Endodermal cell (in vitro differentiated cells): ENCODE data around the gene BAHCC1. TPM values are rescaled to one million over a fixed set of nuclear protein-coding genes. Genes with fewer than 3 reads are reported as not detected.

Experiments
- DNase-seq: peaks from one replicate; pipeline ENCODE4 v3.0.0-alpha.2; 2017
- H3K27ac ChIP-seq: 2 replicates; pipeline ENCODE4 v1.5.1; 2013; ENCODE audit warnings: mild to moderate bottlenecking, low read depth, low read length, moderate library complexity
- H3K27me3 ChIP-seq: 2 replicates; pipeline ENCODE4 v1.6.1; 2013; ENCODE audit warnings: mild to moderate bottlenecking, low read length, moderate library complexity; ENCODE audit not compliant: insufficient read depth, control insufficient read depth, poor library complexity, severe bottlenecking
- H3K36me3 ChIP-seq: 2 replicates; pipeline ENCODE4 v1.7.0; 2013; ENCODE audit warnings: mild to moderate bottlenecking, low read length, moderate library complexity; ENCODE audit not compliant: control insufficient read depth, insufficient read depth
- H3K4me1 ChIP-seq: one replicate; pipeline ENCODE4 v1.7.0; 2013; ENCODE audit warnings: low read length; ENCODE audit not compliant: control insufficient read depth, insufficient read depth
- H3K4me3 ChIP-seq: 2 replicates; pipeline ENCODE4 v1.5.1; 2013; ENCODE audit warnings: mild to moderate bottlenecking, low read length, moderate library complexity
- H3K9ac ChIP-seq: 2 replicates; pipeline ENCODE4 v1.6.1; 2013; ENCODE audit warnings: mild to moderate bottlenecking, low read length, moderate library complexity; ENCODE audit not compliant: poor library complexity, severe bottlenecking; ENCODE audit errors: extremely low read depth
- H3K9me3 ChIP-seq: 2 replicates; pipeline ENCODE4 v1.6.1; 2013; ENCODE audit warnings: mild to moderate bottlenecking, low read length, moderate library complexity; ENCODE audit not compliant: control insufficient read depth
- H3K27ac Mint-ChIP-seq: 2 replicates; pipeline ENCODE4 v1.8.0; 2020; ENCODE audit warnings: mixed read lengths
- H3K27me3 Mint-ChIP-seq: 2 replicates; pipeline ENCODE4 v1.8.0; 2021; ENCODE audit warnings: mild to moderate bottlenecking, mixed read lengths; ENCODE audit not compliant: insufficient read depth
- H3K36me3 Mint-ChIP-seq: 2 replicates; pipeline ENCODE4 v1.8.0; 2020; ENCODE audit warnings: low read depth, mixed read lengths
- H3K4me1 Mint-ChIP-seq: 2 replicates; pipeline ENCODE4 v1.8.0; 2020; ENCODE audit warnings: mixed read lengths
- H3K4me3 Mint-ChIP-seq: 2 replicates; pipeline ENCODE4 v1.8.0; 2020; ENCODE audit warnings: mild to moderate bottlenecking, moderate library complexity, mixed read lengths
- H3K9me3 Mint-ChIP-seq: 2 replicates; pipeline ENCODE4 v1.8.0; 2020; ENCODE audit warnings: mild to moderate bottlenecking, mixed read lengths
- CTCF ChIP-seq: fragments of 200-600 bp; sonication (generic); conservative IDR thresholded peaks from 2 replicates; pipeline ENCODE4 v1.5.0; 2021; ENCODE audit warnings: antibody characterized with exemption, mild to moderate bottlenecking
- WGBS, 2 experiments: methylation state at CpG; one replicate each; pipeline versions ENCODE4 v1.1.5 to v1.1.7; 2013; ENCODE audit warnings: missing lambda C conversion rate in 2 of 2, mixed read lengths in 1 of 2; ENCODE audit not compliant: insufficient coverage in 1 of 2, insufficient read length in 1 of 2; 5-methylcytosine and 5-hydroxymethylcytosine counted together
- long read RNA-seq, 4 experiments: library from polyadenylated mRNA in 2 of 4; library from RNA in 1 of 4; library from capped mRNA in 1 of 4; stranded (forward) in 3 of 4; unstranded in 1 of 4; transcript quantifications; one replicate each; pipeline ENCODE4 v2.0.0, GENCODE V29; 2020 to 2021; ENCODE audit warnings: inconsistent platforms in 1 of 4
- polyA plus RNA-seq, 2 experiments: library from polyadenylated mRNA; stranded (reverse); fragments of 50-300 nt; gene quantifications; one replicate each; pipeline ENCODE4 v1.2.3, GENCODE V29; 2013
- total RNA-seq, 2 donors: library from RNA; stranded (reverse); fragmentation: NEBNext Ultra II Directional in 1 of 2; extraction: Animal tissue kit (Norgen Biotek cat#: 25700) in 1 of 2; gene quantifications; 2 replicates in 1 of 2; 3 replicates in 1 of 2; pipeline ENCODE4 v1.2.1, GENCODE V29; 2021

Gene BAHCC1
- 10 to 100 TPM; 63.9 to 78.1 TPM for total RNA-seq
- polyA plus RNA-seq (2013, experiment 1 of 2): 40.3 TPM
- polyA plus RNA-seq (2013, experiment 2 of 2): 37.2 TPM
- long read RNA-seq, experiment 1, partial matches to known transcripts: 3 of 13 reads
- long read RNA-seq, experiment 1, other reads (novel, unspliced or antisense): 10 of 13 reads
- long read RNA-seq, experiment 2, partial matches to known transcripts: 5 of 18 reads
- long read RNA-seq, experiment 2, other reads (novel, unspliced or antisense): 10 of 18 reads
- long read RNA-seq, experiment 3, partial matches to known transcripts: 0 of 6 reads
- long read RNA-seq, experiment 3, other reads (novel, unspliced or antisense): 3 of 6 reads
- long read RNA-seq, experiment 4, partial matches to known transcripts: 0 of 1 reads
- long read RNA-seq, experiment 4, other reads (novel, unspliced or antisense): 1 of 1 reads

DNA sequence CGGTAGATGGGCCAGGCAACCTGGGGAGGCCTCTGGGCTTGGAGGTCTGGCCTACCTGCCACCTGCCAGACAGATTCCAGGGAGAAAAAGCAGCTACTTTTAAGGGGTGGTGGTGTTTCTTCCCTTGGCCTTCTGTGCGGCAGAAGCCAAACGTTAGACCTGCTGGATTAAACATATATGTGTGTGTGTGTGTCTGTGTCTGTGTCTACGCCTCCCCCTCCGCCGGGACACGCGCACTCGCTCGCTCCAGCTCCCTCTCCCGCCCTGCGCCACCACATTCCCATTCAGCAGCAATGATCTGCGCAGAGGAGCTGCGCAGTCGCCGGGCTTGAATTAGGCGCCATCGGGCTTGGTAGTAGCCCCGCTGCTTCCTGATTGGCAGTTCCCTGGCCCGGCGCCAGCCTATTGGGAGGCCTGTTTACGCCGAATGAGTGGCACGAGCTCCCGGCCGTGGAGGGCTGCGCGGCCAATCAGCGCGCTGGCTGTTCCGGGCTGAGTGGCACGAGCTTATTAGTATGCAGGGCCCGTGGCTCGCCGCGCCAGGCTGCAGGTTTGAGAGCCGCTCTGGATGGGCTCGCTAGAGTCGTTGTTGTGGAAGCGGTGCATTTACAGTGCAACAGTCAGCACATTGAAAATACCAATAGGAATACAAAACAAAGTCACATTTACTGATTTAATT is at the start of gene BAHCC1:
BAHCC1 (plus strand) TSS at position 537 of the 679 bp plus-strand sequence. CDS start 4,283 bp downstream, outside the sequence.
- Histone ChIP-seq H3K9ac (peak within 1 kb of the TSS; percentile 99), H3K27me3 (no peaks in the 10 kb centered on the region), H3K4me3 (peak within 1 kb of the TSS; percentile 89), H3K27ac (peak within 1 kb of the TSS; percentile 99), H3K36me3 (peaks cover 6% of the 10 kb centered on the region), H3K9me3 (no peaks in the 10 kb centered on the region), H3K4me1 (peaks cover 3% of the 10 kb centered on the region)
- peak within 1 kb of the TSS; percentile 94 for H3K27ac Mint-ChIP-seq
- peaks cover 24% of the 10 kb centered on the region for H3K4me1 Mint-ChIP-seq
- peaks cover 23% of the 10 kb centered on the region for H3K36me3 Mint-ChIP-seq
- no peaks in the 10 kb centered on the region for H3K9me3 Mint-ChIP-seq
- peak within 1 kb of the TSS; percentile 87 for H3K4me3 Mint-ChIP-seq
- H3K27me3 Mint-ChIP-seq: peaks cover 35% of the 10 kb centered on the region
- DNase-seq: peak; percentile 100
- WGBS, 2 experiments: 0% methylated on average over 14 to 40 of the region's 40 CpGs
- TF ChIP-seq CTCF: no peak

DNA sequence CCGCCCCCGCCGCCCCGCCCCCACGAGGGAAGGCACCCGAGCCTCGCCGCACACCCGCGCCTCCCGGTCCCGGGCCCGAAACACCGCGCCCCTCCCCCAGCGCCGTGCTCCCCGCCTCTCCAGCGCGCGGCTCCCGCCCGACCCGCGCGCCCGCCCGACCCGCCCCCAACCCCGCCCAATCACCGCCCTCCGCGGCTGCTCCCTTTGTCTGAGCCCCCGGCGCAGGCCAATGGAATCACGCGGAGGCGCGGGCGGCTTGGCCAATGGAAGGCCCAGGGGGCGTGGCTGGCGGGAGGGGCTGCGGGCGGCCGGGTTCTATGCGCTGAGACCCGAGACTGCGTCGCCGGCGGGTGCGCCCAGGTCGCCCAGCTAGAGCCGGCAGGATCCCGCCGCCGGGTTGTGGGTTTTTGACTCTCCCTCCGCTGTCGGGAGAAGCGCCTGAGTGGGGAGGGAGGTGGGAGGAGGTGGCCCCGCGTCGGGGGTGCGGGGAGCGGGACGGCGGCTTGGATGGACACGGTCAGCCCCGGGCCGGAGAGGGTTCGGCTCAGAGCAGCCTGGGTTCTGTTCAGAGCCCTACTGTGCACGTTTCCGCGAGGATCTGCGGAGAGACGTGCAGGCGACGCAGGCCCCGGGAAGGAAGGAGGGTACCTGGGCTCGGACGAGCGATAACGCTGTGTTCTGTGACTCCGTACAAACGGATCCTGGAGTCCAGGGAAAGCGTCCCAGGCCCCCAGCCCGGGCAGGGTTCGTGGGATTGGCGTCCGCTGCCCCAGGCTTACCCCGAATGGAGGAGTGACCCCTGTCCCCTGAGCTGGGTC is 49.0 kb upstream of the BAHCC1 start:
- peak overlapping the region; percentile 79 for H3K9ac ChIP-seq
- TF ChIP-seq CTCF: no peak
- Mint-ChIP-seq H3K27ac (peak overlapping the region; percentile 80), H3K27me3 (peaks cover 53% of the 10 kb centered on the region), H3K9me3 (peaks cover 2% of the 10 kb centered on the region), H3K4me1 (peaks cover 9% of the 10 kb centered on the region), H3K36me3 (peaks cover 7% of the 10 kb centered on the region), H3K4me3 (peak overlapping the region; percentile 86)
- peaks cover 3% of the 10 kb centered on the region for H3K36me3 ChIP-seq
- H3K4me1 ChIP-seq: peaks cover 16% of the 10 kb centered on the region
- WGBS, 2 experiments: 0 to 3% methylated on average over 22 to 91 of the region's 91 CpGs
- peak; percentile 100 for DNase-seq
- peaks cover 6% of the 10 kb centered on the region for H3K27me3 ChIP-seq
- peak overlapping the region; percentile 89 for H3K4me3 ChIP-seq
- H3K9me3 ChIP-seq: no peaks in the 10 kb centered on the region
- peak overlapping the region; percentile 81 for H3K27ac ChIP-seq

DNA sequence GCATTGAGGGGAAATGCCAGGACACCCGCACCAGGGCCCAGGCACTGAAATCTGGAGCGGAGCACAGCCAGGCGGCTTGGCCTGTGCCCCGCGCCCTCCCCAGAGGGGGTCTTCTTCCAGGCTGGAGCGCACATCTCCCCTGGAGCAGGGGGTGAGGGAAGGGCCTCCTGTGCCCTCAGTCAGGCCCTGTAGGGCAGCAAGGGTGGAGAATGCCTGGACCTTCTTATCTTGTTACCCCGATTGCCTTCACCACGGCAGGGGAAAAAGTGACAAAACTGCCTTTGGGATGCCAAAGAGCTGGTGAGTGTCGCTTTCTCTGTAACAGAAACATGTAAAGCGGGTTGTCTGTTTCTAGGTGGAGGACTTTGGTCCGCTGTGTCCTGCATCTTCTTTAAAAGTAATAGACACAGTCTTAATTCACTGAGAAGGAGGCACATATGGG is 48.3 kb upstream of the BAHCC1 start:
- no peak for DNase-seq
- H3K27ac Mint-ChIP-seq: peak overlapping the region; percentile 80
- no peak for TF ChIP-seq CTCF
- Histone ChIP-seq H3K4me1 (peaks cover 16% of the 10 kb centered on the region), H3K27ac (peak overlapping the region; percentile 81), H3K4me3 (peak overlapping the region; percentile 89), H3K9ac (peak overlapping the region; percentile 79), H3K36me3 (peaks cover 3% of the 10 kb centered on the region), H3K27me3 (peaks cover 6% of the 10 kb centered on the region), H3K9me3 (no peaks in the 10 kb centered on the region)
- H3K4me3 Mint-ChIP-seq: peak overlapping the region; percentile 86
- peaks cover 7% of the 10 kb centered on the region for H3K36me3 Mint-ChIP-seq
- H3K9me3 Mint-ChIP-seq: peaks cover 6% of the 10 kb centered on the region
- WGBS, 2 experiments: 50 to 100% methylated on average over 1 to 11 of the region's 11 CpGs
- H3K4me1 Mint-ChIP-seq: peaks cover 9% of the 10 kb centered on the region
- H3K27me3 Mint-ChIP-seq: peaks cover 51% of the 10 kb centered on the region
